COR-L47 (cell line): ENCODE results near the gene RANBP2.
"Not testable (repeated sequence)": the region's sequence is repeated elsewhere in the genome, so short reads cannot be mapped to it uniquely, and the experiment has no call there.

Experiments used
- DNase-seq: peaks from one replicate; lab custom pipeline; 2025; lab: John Stamatoyannopoulos, UW

The RANBP2 gene

GRCh38 chr2:108719149-108720044 lies at the start of gene RANBP2:
Gene RANBP2 (plus strand): TSS chr2:108719482. CDS start chr2:108719607, 125 bp downstream.
- peak; percentile 98 for DNase-seq

- not testable (repeated sequence) for DNase-seq
Observed at GRCh38 chr2:108670282-108670681, 49.0 kb upstream of the RANBP2 start.

- not testable (repeated sequence) for DNase-seq
Observed at GRCh38 chr2:108672200-108672805, 47.0 kb upstream of the RANBP2 start.

GRCh38 chr2:108676522-108676921 lies 42.8 kb upstream of the RANBP2 start:
- not testable (repeated sequence) for DNase-seq

GRCh38 chr2:108677239-108677744 lies 42.0 kb upstream of the RANBP2 start:
- not testable (repeated sequence) for DNase-seq

- peak; percentile 23 for DNase-seq
Observed at GRCh38 chr2:108678198-108678651, 41.1 kb upstream of the RANBP2 start.

- DNase-seq: not testable (repeated sequence)
Observed at GRCh38 chr2:108680805-108681204, 38.5 kb upstream of the RANBP2 start.

- DNase-seq: not testable (repeated sequence)
Observed at GRCh38 chr2:108688818-108689756, 30.2 kb upstream of the RANBP2 start.

- DNase-seq: not testable (repeated sequence)
Observed at GRCh38 chr2:108690001-108690400, 29.3 kb upstream of the RANBP2 start.

- DNase-seq: no peak
Observed at GRCh38 chr2:108691447-108691846, 27.8 kb upstream of the RANBP2 start.

- no peak for DNase-seq
Observed at GRCh38 chr2:108701208-108701607, 18.1 kb upstream of the RANBP2 start.

GRCh38 chr2:108701806-108702205 lies 17.5 kb upstream of the RANBP2 start:
- no peak for DNase-seq

- no peak for DNase-seq
Observed at GRCh38 chr2:108704871-108705270, 14.4 kb upstream of the RANBP2 start.

GRCh38 chr2:108707300-108707699 lies 12.0 kb upstream of the RANBP2 start:
- DNase-seq: no peak

GRCh38 chr2:108716971-108717370 lies 2.3 kb upstream of the RANBP2 start:
- not testable (repeated sequence) for DNase-seq

GRCh38 chr2:108726048-108726447 lies 6.8 kb downstream of the RANBP2 start:
- DNase-seq: not testable (repeated sequence)

- DNase-seq: not testable (repeated sequence)
Observed at GRCh38 chr2:108734656-108735055, 15.4 kb downstream of the RANBP2 start.

- not testable (repeated sequence) for DNase-seq
Observed at GRCh38 chr2:108757973-108758372, 38.7 kb downstream of the RANBP2 start.

- not testable (repeated sequence) for DNase-seq
Observed at GRCh38 chr2:108762618-108763017, 43.3 kb downstream of the RANBP2 start.

GRCh38 chr2:108766671-108767070 lies 47.4 kb downstream of the RANBP2 start:
- not testable (repeated sequence) for DNase-seq

GRCh38 chr2:108767859-108768258 lies 48.6 kb downstream of the RANBP2 start:
- DNase-seq: not testable (repeated sequence)

GRCh38 chr2:108776475-108776874 lies 57.2 kb downstream of the RANBP2 start:
- DNase-seq: no peak
